Stimulated activated CD8-positive, alpha-beta memory T cell treated with anti-CD3 and anti-CD28 coated beads, Interleukin-15, amount 100 ng/mL, for 48 hours (primary cell): ENCODE measurements around the gene ID1.
"Not testable (repeated sequence)": the region's sequence is repeated elsewhere in the genome, so short reads cannot be mapped to it uniquely, and the experiment has no call there.

Experiments used
- DNase-seq, 2 donors: peaks; one replicate each; pipeline ENCODE4 v3.0.0-alpha.2; 2020; ENCODE audit warnings: low read depth in 2 of 2

The ID1 gene

GRCh38 chr20:31573555-31574321 is 31.4 kb upstream of the ID1 start:
- DNase-seq = no peak

DNA sequence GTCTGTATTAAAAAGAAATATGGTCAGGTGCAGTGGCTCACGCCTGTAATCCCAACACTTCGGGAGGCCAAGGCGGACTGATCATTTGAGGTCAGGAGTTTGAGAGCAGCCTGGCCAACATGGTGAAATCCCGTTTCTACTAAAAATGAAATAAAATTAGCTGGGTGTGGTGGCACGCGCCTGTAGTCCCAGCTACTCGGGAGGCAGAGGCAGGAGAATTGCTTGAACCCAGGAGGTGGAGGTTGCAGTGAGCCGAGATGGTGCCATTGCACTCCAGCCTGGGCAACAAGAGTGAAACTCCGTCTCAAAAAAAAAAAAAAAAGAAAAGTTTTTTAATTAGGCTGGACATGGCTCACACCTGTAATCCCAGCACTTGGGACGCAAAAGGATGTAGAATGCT is 30.1 kb upstream of the ID1 start:
- not testable (repeated sequence) for DNase-seq

GRCh38 chr20:31576751-31577150 is 28.3 kb upstream of the ID1 start:
- DNase-seq = no peak

GRCh38 chr20:31577194-31577593 is 27.9 kb upstream of the ID1 start:
- no peak for DNase-seq

- no peak for DNase-seq
Observed at GRCh38 chr20:31578448-31579138, 26.5 kb upstream of the ID1 start.

DNA sequence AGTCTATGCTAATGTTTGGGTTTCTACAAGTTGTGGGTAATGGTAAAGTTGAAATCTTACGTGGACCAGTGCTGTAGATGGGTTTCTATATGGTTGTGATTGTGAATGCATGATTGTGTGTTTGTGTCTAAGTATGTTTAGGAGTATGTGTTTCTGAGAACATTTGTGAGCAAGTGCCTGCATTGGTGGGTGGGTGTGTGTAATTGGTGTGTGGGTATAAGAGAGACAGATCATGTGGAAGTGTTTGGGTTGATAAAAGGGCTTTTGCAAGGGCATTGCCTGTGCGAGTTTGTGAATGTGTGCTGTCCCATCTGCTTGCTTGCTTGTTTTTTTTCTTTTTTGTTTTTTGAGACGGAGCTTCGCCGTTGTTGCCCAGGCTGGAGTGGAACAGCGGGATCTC is 25.8 kb upstream of the ID1 start:
- DNase-seq = no peak

GRCh38 chr20:31579941-31580651 is 25.0 kb upstream of the ID1 start:
- DNase-seq = not testable (repeated sequence)

DNA sequence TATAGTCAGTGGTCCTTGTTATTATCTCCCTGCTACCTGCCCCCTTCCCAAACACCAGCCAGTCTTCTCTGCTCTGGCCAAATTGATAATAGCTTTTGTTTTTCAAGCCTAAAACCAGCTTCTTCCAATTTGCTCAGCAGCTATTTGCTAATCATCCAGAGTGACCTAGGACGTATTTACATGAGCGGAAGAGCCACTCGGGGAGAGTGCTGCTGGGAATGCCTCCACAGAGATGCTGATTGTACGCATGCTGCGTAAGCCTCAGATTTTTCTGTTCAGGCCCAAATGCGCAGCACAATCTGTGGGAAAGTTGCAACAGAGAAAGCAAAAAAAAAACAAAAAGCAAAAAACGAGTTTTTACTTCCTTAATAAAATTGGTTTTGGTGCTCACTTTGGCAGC is 24.4 kb upstream of the ID1 start:
- DNase-seq = no peak

- no peak for DNase-seq
Observed at GRCh38 chr20:31581391-31581790, 23.7 kb upstream of the ID1 start.

DNA sequence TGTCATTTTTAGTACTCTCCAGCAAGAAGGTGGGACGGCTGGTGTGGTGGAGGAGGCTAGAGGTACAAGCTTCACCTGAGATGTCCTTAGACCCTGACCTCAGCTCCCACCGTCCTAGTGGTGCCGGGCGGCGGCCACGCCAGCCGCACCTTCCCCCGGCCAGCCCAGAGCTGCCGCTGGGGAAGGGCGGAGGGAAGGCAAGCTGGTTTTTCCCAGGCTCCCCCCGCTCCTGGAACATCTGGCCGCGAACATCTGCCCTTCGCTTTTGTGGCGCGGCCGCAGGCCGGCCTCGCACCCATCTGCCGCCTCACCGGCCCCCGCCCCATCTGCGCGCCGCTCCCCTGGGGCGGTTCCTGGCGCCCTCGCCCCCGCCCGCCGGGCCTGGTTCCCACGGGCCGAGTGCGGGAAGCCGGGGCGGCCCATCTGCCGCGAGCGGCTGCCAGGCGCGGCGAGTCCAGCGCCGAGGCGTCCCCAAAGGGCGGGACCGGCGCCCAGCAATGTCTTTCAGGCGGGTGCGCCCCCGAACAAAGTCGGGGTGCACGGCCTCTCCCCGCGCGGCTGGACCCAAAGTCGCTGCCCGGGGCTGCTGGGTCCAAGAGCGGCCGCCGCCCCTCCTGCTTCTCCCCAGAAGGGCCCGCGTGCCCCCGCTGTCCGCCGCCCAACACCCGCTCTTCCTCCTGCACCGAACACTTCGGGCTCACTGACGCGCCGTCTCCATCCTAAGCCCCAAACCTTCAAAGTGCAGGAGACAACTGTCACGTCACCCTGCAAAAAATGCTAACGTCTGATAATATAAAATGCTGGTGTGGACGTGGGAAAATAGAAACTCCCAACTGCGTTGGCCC is 17.3 kb upstream of the ID1 start:
- no peak for DNase-seq

- no peak for DNase-seq
Observed at GRCh38 chr20:31590717-31591225, 14.3 kb upstream of the ID1 start.

DNA sequence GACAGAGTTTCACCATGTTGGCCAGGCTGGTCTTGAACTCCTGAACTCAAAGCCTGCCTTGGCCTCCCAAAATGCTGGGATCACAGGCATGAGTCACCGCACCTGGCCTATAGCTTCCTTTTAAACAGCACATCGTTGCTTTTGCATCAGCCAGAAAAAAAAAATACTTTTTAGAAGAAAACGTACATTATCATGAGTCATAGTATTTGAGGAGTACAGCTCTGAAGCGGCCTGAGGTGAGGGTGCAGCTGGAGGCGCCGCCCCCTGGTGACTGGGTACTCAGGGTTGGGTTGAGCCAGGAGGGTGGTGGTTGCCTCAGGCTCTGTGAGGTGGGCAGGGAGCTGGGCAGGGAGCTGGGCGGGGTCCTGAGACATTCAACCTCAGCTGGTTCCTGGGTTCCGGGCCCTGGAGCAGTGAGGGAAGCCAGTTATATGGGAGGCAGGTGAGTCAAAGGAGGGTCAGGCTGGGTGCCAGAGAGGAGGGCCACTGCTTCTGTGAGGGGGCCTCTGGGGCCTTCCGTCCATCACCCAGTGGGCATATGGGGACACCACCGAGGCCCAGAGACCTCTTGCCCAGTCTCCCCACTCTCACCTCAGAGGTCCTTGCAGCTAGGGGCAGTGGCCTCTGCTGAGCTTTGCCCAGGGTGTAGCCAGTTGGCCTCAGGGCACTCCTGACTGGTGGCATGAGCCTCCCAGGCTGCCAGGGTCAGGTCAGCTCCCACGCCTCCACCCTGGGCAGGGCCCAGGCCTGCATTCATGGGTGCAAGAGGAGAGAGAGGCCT is 11.7 kb upstream of the ID1 start:
- no peak for DNase-seq

DNA sequence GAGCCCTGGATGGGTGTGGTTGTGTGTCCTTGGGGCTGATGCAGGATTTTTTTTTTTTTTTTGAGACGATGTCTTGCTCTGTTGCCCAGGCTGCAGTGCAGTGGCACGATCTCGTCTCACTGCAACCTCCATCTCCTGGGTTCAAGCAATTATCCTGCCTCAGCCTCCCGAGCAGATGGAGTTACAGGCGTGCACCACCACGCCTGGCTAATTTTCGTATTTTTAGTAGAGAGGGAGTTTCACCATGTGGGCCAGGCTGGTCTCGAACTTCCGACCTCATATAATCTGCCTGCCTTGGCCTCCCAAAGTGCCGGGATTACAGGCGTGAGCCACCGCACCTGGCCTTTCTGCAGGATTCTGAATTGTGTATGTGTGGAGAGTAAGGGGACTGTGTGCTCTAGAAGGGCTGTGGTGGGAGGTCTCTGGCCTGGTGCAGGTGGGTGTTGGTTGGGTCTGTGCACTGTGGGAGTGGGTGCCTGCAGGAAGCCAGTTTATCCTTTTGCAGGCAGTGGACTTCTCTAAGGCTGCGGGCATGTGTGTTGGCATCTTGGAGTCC is 11.0 kb upstream of the ID1 start:
- DNase-seq = no peak

DNA sequence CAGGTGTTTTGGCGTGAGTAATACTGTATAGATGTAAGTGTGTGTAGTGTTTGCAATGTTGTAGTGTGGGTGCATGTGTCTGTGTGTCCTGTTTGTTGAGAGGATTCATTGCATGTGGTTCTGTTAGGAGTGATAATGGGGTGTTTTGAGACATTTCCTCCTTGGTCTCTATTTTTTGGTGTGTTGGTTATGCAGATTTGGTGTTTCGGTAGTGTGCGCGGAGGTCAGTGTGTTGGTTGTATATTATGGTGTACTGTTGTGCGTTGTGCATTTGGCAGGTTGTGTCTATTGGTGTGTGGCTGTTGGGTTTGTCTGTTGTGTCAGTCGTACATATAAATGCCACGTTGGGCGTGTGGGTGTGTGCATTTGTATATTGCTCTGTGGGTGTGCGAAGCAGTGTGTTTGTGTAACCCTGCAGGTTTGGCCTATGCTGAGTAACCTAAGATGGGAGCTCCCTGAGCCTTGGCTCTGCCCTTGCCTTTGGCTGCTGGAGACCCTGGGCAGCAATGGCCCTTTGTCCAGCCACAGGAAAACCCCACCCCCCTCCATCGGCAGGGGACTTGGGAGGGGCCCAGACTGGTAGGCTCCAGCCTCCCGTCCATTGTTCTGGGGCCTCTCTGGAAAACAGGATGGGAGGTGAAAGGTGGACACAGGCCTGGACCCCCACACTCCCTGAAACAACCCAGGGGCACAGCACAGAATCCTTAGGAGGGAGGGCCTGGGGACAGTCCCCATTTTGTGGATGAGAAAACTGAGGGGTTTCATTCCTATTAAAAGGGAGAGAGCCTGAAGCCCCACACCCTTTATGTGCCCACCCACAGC is 10.3 kb upstream of the ID1 start:
- DNase-seq = no peak

DNA sequence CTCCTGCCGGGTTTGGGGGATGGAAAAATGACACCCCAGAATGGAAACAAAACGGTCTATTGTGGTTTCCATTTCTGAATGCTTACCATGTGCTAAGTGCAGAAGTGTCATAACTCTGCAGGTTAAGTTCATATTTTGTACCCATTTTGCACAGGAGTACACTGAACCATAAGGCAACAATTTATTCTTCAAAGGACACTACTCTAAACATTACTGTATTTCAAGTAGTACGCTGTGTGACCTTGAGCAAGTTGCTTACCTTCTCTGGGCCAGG is 9.8 kb upstream of the ID1 start:
- DNase-seq = no peak

DNA sequence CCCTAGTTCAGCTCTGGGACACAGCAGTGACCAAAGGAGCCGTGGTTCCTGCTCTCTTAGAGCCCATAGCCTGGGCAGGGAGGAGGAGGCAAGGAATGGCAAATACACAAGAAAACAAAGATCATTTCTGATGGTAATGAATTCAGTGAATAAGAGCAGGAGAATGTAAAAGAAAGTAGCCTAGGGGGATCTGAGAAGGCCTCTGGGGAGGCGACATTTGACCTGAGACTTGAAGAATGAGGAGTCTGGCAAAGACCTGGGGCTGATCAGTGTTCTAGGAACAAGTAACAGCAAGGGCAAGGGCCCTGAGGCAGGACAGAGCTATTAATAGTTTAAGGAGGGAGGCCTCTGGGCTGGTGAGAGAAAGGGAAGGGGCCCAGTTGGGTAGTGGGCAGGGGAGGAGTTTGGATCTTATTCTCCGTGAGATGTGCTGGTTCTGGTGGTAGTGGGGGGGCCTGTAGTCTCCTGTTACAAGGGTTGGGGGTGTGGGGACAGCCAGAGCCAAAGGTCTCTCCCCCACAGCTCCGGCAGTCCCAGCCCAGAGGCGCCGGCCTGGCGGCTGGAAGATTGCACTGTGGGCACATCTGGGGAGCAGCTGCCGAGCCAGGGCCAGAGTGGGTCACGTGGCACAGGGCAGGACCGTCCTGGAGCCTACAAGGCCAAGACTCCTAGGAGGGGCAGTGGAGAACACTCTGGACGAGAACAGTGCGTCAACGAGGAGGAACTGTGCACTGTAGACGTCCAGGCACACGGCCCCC is 9.3 kb upstream of the ID1 start:
- no peak for DNase-seq

DNA sequence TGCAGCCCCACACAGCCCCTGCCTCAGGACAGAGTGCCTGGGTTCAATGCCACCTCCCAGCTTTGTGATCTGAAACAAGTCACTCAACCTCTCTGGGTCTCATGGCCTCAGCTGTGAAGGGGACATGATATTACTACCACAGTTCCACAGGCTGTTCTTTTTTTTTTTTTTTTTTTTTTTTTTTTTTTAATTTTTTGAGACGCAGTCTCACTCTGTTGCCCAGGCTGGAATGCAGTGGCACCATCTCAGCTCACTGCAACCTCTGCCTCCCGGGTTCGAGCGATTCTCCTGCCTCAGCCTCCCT is 8.7 kb upstream of the ID1 start:
- DNase-seq = not testable (repeated sequence)

- no peak for DNase-seq
Observed at GRCh38 chr20:31596831-31597480, 8.1 kb upstream of the ID1 start.

- no peak for DNase-seq
Observed at GRCh38 chr20:31597481-31597855, 7.6 kb upstream of the ID1 start.
